ENCODE measurements around the gene ARID3C. TPM values are rescaled to one million over a fixed set of nuclear protein-coding genes. Genes with fewer than 3 reads are reported as not detected.
A peak's percentile ranks its signal among the peaks of the same experiment; 100 is the strongest.

ARID3C gene
- total RNA-seq, 2 donors from 2014 or later = not detected

DNA sequence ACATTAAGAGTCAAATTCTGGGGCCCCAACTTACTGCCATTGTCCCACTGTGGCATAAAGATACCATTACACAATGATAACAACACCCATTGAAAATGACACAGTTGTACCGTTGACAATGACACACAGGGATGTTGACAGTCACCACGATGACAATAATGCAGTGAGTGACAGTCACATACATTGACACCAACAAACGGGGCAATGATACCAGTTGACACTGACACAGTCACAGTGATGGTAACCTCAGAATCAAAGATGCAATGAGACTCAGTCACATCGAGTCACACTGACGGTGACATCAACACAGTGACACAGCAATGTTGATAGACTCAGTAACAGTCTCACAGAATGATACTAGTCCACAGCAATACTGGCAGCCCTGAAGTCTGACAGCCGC is 56.2 kb downstream of the ARID3C start:
- ATAC-seq (no peak), DNase-seq (no peak)
- intact Hi-C loops (cut with DNase I) = no loop called here

DNA sequence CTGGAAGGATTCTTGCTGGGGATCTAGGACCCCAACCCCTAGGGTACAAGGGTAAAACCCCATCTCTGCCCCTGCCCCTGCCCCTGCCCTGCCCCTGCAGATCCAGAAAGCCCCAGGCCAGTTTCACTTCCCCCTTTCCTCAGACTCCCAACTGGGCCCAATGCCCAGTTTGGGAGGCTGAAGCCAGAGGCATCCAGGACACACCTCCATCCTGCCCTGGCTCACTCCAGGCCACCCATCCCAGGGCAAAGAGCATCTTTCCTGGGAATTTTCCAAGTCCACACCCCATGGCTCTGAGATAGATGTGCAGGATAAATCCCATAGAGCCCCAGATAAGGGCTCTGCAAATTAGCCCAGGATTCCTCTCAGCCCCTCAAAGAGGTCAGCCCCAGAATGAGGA is 56.8 kb downstream of the ARID3C start:
- intact Hi-C loops (cut with DNase I) = no loop called here
- DNase-seq (no peak), ATAC-seq (no peak)

DNA sequence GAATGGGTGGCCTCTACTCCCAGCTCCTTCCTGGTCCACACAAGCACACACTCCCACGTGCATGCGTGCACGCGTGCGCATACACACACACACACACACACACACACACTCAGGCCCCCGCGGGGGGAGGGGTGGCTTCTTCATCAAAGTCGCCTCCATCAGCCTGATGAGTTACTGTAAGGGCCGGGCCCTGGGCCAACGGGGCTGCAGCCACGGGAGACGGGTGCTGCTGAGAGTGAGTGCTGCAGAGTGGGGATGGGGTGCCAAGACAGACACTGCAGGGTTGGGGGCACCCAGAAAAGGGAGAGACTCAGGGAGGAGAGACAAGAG is 57.4 kb downstream of the ARID3C start:
- peak; percentile 4 to 9 for ATAC-seq
- intact Hi-C loops (cut with DNase I) = no loop called here

More for the DNA sequence above, 57.4 kb downstream of the ARID3C start:
- DNase-seq = no peak

Other genes starting within 250 kb of the ARID3C start
- gene FAM219A, start 170.5 kb downstream of the ARID3C start, total RNA-seq = 10 to 100 TPM; 22.7 to 27.9 TPM
- under 1 TPM in 1 of 2 donors, not detected in 1; 0.29 TPM for gene DNAI1, start 170.3 kb downstream of the ARID3C start, total RNA-seq
- under 1 TPM; 0.56 to 0.60 TPM for gene ENHO, start 106.1 kb downstream of the ARID3C start, total RNA-seq
- 10 to 100 TPM; 21.3 to 45.3 TPM for gene CNTFR, start 39.3 kb downstream of the ARID3C start, total RNA-seq
- gene RPP25L, start 17.0 kb downstream of the ARID3C start, total RNA-seq = 10 to 100 TPM; 20.8 to 27.8 TPM
- 100 to 1,000 TPM in 1 of 2 donors, 10 to 100 TPM in 1; 93.6 to 109 TPM for gene DCTN3, start 8.6 kb downstream of the ARID3C start, total RNA-seq
- gene SIGMAR1, start 8.7 kb upstream of the ARID3C start, total RNA-seq = 10 to 100 TPM; 31.8 to 33.3 TPM
- 10 to 100 TPM; 36.9 to 37.9 TPM for gene GALT, start 17.6 kb upstream of the ARID3C start, total RNA-seq
- gene IL11RA, start 23.1 kb upstream of the ARID3C start, total RNA-seq = 10 to 100 TPM; 38.3 to 51.0 TPM
- not detected for gene CCL27, start 33.6 kb upstream of the ARID3C start, total RNA-seq
- gene CCL19, start 62.2 kb upstream of the ARID3C start, total RNA-seq = 10 to 100 TPM in 1 of 2 donors, 1 to 10 TPM in 1; 8.0 to 13.4 TPM
- 10 to 100 TPM; 19.0 to 65.3 TPM for gene CCL21, start 81.1 kb upstream of the ARID3C start, total RNA-seq